ENCODE measurements around the gene SLC9A1. TPM values are rescaled to one million over a fixed set of nuclear protein-coding genes. Genes with fewer than 3 reads are reported as not detected.

Gene SLC9A1
- polyA plus RNA-seq, 1 donor (not counting 4 experiments of a cell fraction or from before 2014, with no cell fraction given): 12.4 TPM

DNA sequence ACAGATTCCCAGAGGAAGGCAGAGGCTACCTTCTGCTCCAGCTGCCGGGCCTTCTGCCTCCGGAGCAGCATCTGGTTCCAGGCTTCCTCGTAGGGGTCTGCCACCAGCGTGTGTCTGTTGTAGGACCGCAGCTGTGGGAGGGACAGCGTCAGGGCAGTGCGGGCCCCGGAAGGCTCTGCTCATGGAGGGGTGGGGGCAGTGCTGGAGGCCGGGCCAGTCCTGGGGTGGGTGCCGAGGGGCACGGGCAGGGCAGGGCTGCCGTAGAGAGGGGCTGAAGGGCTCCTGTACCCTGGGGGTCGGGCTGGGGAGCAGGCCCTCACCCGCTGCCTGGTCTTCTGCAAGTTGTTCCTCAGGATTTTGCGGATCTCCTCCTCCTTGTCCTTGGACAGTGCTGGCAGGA lies 53.2 kb downstream of the SLC9A1 start:
- no peak overlapping the region for H3K27ac ChIP-seq (ENCODE audit: control insufficient read depth, insufficient read depth, low read length)
- TF ChIP-seq, protein P1, sequence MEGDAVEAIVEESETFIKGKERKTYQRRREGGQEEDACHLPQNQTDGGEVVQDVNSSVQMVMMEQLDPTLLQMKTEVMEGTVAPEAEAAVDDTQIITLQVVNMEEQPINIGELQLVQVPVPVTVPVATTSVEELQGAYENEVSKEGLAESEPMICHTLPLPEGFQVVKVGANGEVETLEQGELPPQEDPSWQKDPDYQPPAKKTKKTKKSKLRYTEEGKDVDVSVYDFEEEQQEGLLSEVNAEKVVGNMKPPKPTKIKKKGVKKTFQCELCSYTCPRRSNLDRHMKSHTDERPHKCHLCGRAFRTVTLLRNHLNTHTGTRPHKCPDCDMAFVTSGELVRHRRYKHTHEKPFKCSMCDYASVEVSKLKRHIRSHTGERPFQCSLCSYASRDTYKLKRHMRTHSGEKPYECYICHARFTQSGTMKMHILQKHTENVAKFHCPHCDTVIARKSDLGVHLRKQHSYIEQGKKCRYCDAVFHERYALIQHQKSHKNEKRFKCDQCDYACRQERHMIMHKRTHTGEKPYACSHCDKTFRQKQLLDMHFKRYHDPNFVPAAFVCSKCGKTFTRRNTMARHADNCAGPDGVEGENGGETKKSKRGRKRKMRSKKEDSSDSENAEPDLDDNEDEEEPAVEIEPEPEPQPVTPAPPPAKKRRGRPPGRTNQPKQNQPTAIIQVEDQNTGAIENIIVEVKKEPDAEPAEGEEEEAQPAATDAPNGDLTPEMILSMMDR (optimal IDR thresholded peaks at IDR 0.05 in 1 of 3, IDR thresholded peaks at IDR 0.05 in 1 of 3, conservative IDR thresholded peaks at IDR 0.05 in 1 of 3; ENCODE audit: extremely low read depth in 1 of 3, insufficient read depth in 2 of 3, low read length in 3 of 3): no peak
- no peak for TF ChIP-seq EZH2 (IDR thresholded peaks at IDR 0.05; ENCODE audit: low read length)
- peaks cover 3% of the 10 kb centered on the region for H4K20me1 ChIP-seq (ENCODE audit: control insufficient read depth, extremely low read depth, insufficient read depth, low read length)
- H3K79me2 ChIP-seq (ENCODE audit: control insufficient read depth, insufficient read depth, low read length): no peaks in the 10 kb centered on the region
- H3K4me1 ChIP-seq (ENCODE audit: control insufficient read depth, extremely low read depth, insufficient read depth, low read length): peaks cover 36% of the 10 kb centered on the region
- DNase-seq (ENCODE audit: low read depth, low spot score): no peak
- H2AFZ ChIP-seq (ENCODE audit: control insufficient read depth, low read length): no peak overlapping the region
- dilution Hi-C loops (cut with MboI; ENCODE audit: extremely low pct_ligation_motif_present, low sequenced_read_pairs): no loop called here
- H3K4me2 ChIP-seq (ENCODE audit: control insufficient read depth, extremely low read depth, insufficient read depth, low read depth, low read length): no peak overlapping the region
- peaks cover 14 to 42% of the 10 kb centered on the region in 2 experiments for H3K36me3 ChIP-seq (ENCODE audit: control insufficient read depth in 2 of 2, extremely low read depth in 1 of 2, insufficient read depth in 2 of 2, low read length in 2 of 2)
- no peaks in the 10 kb centered on the region for H3K27me3 ChIP-seq (ENCODE audit: control insufficient read depth, extremely low read depth, insufficient read depth, low read length)
- peaks cover 2% of the 10 kb centered on the region for H3K9me1 ChIP-seq (ENCODE audit: control insufficient read depth, extremely low read depth, insufficient read depth, low read length)
- no peak for FAIRE-seq
- no peaks in the 10 kb centered on the region for H3K9me3 ChIP-seq (ENCODE audit: control insufficient read depth, low read depth, low read length)
- H3K9ac ChIP-seq (ENCODE audit: control insufficient read depth, extremely low read depth, insufficient read depth, low read length): no peak overlapping the region
- no peak overlapping the region for H3K4me3 ChIP-seq (ENCODE audit: control insufficient read depth in 2 of 3, extremely low read depth in 1 of 3, insufficient read depth in 2 of 3, low read depth in 1 of 3, low read length in 3 of 3)

- TF ChIP-seq, protein P1 (optimal IDR thresholded peaks at IDR 0.05 in 1 of 3, IDR thresholded peaks at IDR 0.05 in 1 of 3, conservative IDR thresholded peaks at IDR 0.05 in 1 of 3; ENCODE audit: extremely low read depth in 1 of 3, insufficient read depth in 2 of 3, low read length in 3 of 3): no peak
- no peak for TF ChIP-seq EZH2 (IDR thresholded peaks at IDR 0.05; ENCODE audit: low read length)
- H3K27ac ChIP-seq (ENCODE audit: control insufficient read depth, insufficient read depth, low read length): no peak overlapping the region
- peaks cover 11 to 36% of the 10 kb centered on the region in 2 experiments for H3K36me3 ChIP-seq (ENCODE audit: control insufficient read depth in 2 of 2, extremely low read depth in 1 of 2, insufficient read depth in 2 of 2, low read length in 2 of 2)
These were observed 53.9 kb downstream of the SLC9A1 start for GRCh38 chr1:27101054-27101491.

More at GRCh38 chr1:27101054-27101491, 53.9 kb downstream of the SLC9A1 start:
- Histone ChIP-seq H3K79me2 (ENCODE audit: control insufficient read depth, insufficient read depth, low read length) (no peaks in the 10 kb centered on the region), H3K4me1 (ENCODE audit: control insufficient read depth, extremely low read depth, insufficient read depth, low read length) (peaks cover 35% of the 10 kb centered on the region), H3K4me2 (ENCODE audit: control insufficient read depth, extremely low read depth, insufficient read depth, low read depth, low read length) (no peak overlapping the region), H4K20me1 (ENCODE audit: control insufficient read depth, extremely low read depth, insufficient read depth, low read length) (peaks cover 1% of the 10 kb centered on the region), H3K9ac (ENCODE audit: control insufficient read depth, extremely low read depth, insufficient read depth, low read length) (no peak overlapping the region), H3K9me1 (ENCODE audit: control insufficient read depth, extremely low read depth, insufficient read depth, low read length) (peaks cover 2% of the 10 kb centered on the region), H3K4me3 (ENCODE audit: control insufficient read depth in 2 of 3, extremely low read depth in 1 of 3, insufficient read depth in 2 of 3, low read depth in 1 of 3, low read length in 3 of 3) (no peak overlapping the region), H2AFZ (ENCODE audit: control insufficient read depth, low read length) (no peak overlapping the region), H3K9me3 (ENCODE audit: control insufficient read depth, low read depth, low read length) (no peaks in the 10 kb centered on the region), H3K27me3 (ENCODE audit: control insufficient read depth, extremely low read depth, insufficient read depth, low read length) (no peaks in the 10 kb centered on the region)
- no peak for DNase-seq (ENCODE audit: low read depth, low spot score)
- no peak for FAIRE-seq
- dilution Hi-C loops (cut with MboI; ENCODE audit: extremely low pct_ligation_motif_present, low sequenced_read_pairs): no loop called here

Data from keratinocyte (primary cell).